Activated CD4-positive, alpha-beta T cell treated with anti-CD3 and anti-CD28 coated beads, Interleukin-2, amount 50 U/mL, for 16 hours (primary cell): ENCODE data around the gene PMEPA1.

Experiments used
- DNase-seq: peaks from one replicate; pipeline ENCODE4 v3.0.0-alpha.2; 2020

Gene PMEPA1

DNA sequence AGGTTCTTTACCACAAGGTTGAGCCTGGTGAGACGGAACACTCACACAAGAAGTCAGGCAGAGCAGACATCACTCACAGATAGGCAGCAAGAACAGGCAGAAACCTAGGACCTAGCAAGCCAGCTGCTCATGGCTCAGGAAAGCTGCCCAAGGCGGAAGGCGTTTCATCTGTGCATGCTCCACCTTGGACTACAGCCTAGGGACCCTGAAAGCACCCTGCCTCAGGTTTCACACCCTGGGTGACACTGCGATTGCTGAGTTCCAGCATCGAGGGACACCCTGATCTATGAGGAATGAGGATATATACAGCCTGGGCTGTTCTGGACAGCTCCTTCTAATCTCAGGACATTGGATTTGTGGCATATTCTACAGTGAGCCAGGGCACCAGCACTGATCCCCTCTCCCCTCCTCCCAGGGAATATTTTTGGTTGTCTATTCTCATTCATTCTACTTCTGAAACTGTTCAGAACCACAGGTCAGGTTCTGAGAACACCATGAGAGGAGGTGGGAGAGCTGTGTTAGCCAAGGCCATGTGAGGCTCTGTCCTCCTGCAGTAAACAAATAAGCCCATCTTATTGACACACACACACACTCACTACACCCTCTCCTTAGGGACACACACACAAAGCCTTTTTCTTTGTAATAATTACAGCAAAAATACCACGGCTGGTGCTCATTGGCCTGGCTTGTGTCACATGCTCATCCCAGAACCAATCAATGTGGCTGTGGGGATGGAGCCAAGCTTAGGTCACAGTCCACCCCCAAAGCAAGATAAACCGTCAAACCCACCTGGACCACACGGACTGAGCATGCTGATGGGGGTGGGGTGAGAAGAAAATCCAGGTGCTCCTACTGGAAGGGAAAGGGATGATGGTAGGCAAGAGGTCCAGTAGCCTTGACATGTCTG is 26.3 kb upstream of the PMEPA1 start:
- DNase-seq = no peak

DNA sequence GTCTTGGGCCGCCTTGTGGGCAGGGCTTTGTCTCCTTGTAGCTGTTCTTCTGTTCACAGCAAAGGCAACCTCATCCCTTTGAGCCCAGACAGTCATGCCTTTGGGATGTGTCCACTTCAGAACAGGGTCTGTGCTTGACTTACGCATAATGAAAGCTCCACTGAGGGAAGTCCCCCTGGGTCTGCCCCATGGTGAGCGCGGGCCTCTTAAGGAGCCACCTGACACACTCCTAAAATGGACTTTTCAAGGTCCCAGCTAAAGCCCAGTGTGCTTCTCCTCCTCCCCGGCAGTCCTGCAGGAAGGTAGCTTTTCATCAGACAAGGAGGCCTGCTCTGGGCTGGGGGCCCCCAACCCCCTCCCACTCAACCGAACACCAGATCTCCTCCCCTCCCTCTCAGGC is 24.9 kb upstream of the PMEPA1 start:
- DNase-seq = no peak

DNA sequence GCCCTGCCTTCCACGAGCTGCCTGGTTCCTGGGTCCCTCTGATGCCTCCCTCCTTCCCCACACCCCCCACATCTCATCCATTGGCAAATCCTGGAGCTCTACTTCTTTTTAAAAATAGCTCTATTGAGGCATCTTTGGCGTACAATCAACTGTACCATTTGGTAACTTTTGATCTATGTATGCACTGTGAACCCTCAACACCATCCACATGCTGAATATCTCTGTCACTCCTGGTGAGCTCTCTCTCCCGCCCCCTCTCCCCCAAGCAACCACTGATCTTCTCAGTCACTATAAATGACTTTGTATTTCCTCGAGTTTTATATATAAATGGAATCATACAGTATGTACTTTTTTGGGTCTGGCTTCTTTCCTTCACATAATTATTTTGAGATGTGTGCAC is 22.4 kb upstream of the PMEPA1 start:
- no peak for DNase-seq

DNA sequence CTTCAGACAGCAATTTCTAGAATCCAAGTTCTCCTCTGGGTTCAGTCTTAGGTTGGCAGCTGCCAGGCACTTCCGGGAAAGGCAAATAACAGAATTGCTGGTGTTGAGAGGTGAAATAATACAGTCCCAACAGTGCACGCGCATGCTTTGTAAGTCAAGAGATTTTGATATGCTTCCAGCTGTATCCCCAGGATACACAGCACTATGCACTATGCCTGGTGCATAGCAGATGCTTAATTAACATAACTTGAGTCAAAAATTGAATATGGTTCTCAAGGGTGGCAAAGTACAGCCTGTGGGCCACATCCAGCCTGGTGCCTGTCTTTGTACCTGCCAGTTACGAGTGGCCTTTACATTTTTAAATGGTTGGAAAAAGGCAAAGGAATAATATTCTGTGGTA is 18.9 kb upstream of the PMEPA1 start:
- no peak for DNase-seq

DNA sequence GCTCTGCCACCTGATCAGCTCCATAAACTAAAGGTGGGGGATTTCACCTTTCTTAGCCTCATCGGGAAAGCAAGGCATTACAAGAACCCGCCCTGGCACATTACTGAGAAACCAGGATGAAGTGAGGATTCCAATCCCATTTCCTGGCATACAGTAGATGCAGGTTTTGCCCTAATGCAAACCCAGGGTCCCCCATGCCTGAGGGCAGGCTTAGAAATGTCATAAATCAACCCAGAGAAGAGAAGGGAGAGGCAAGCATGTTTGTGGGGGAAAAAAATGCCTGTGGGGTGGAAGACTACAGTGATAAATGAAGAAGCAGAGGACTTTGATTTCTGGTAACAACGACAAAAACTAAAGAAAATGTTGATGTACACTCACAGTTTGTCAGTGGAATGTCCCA is 18.0 kb upstream of the PMEPA1 start:
- DNase-seq = no peak

DNA sequence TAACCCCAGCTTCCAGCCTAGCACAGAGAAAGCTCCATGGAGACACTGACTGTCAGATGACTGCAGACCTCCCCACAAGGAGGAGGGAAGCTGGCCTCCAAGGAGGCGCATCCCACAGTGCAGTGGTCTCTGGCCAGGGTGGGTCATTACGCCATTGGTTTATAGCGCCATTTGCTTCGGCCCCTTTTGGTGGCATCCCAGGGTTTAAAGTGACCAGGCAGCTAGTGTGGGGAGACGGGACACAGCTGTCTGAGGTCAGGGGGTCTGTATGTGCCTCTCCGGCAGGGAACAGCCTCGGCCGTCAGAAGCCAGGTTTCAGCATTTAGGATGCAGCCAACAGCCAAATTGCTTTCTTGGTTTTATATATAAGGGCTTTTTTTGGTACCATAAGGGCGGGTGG is 15.8 kb upstream of the PMEPA1 start:
- DNase-seq = no peak

DNA sequence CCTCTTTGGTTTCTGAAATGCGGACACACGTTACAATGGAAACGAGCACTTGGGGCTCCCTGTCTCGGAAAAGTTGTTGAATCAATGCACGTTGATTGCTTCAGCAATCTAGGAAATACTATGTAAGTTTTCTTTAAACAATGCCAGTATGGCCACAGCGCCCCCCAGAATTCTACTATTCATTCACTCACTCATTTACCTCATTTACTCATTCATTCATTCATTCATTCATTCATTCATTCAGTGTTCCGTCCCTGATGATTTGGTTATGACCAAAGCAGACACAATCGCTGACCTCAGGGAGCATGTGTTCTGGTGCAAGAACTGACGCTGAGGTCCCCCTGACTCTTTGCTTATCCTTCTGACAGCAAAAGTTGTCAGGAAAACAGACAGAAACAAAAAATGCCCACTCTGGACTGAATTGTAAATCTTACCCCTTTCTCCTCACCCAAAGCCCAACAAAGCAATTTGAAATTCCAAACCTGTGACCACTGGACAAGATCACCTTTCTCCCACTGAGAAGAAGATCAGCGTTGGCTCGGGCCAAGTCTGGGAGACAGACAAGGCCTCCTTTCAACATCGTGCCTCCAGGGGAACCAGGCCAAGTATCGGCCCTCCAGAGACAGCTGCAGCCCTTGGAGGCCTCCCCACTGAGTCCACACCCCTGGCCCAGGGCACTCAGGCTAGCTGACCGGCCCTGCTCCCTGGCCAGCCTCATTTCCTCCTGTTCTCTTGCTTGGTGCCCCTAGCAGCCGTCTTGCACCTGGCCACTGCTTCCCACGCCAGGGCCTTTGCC is 15.0 kb upstream of the PMEPA1 start:
- no peak for DNase-seq

DNA sequence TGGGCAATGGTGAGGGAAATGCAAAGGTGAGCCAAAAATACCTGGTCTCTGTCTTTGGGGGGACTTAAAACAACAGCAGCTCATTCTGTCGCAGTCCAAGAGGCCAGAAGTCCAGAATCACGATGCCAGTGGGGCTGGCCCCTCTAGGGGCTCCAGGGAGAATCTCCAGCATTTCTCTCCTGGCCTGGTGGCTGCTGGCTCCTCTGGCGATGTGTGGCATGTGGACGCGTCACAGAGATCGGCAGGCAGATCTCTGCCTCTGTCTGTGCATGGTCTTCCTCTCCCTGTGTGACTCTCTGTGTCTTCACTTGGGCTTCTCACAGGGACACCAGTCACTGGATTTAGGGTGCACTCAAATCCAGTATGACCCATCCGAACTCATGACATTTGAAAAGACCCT is 14.0 kb upstream of the PMEPA1 start:
- DNase-seq = no peak

DNA sequence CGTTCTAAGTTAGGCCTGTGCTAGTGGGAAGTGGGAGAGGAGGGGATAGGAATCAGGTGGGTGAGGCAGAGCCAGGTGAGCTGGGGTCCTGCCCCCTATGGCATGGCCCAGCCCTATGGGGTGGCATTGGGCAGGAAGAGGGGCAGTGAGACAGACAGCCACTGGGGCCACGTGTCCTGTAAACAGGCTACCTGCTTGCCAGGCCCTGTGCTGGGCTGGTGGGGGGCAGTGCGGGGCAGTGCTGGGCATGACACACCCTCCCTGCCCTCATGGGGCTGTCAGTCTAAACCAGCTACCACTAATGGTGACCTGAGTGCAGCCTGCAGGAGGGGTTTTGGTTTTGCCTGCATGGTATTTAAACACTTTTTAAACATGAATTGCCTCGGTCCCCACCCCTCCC is 10.1 kb upstream of the PMEPA1 start:
- no peak for DNase-seq

DNA sequence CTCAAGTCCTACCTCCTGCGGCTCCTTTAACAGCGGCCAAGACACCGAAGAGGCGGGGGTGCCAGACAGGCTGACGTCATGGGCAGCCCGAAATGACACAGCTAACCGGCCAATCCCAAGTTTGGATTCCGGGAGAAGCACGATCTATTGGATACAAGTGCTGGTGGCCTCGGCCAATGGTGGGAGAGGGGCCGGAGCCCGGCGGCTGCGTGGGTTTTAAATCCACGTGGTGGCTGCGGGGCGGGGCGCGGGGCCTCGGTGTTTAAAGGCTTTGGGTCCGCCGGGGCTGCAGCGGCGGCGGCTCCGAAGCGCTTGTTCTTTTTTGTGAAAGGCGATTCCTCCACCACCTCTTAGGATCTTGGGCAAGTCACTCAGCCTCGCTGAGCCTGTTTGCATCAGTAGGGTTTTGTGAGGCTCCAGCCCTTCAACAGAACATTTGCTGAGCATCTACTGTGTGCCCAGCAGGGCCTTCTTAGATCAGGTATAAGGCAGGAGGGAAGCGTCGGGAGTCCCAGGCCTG is 8.7 kb upstream of the PMEPA1 start:
- DNase-seq = peak; percentile 90

DNA sequence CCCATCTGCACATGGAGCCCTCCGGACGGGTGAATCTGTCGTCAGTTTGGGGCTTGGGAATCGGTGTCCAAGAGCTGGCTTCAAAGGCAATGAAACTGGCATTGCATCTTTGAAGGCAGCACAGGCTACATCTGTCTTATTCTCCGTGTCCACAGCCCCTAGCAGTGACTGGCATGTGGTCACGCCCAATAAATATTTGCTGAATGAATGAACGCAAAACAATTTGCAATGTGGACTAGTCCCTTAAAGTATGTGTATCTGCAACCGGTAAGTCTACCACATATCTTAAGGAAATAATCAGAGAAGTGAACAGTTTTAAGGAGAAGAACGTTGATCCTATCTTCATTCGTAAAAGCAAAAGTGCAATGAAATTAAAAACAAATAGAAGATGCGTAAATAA is 8.0 kb upstream of the PMEPA1 start:
- DNase-seq = no peak

DNA sequence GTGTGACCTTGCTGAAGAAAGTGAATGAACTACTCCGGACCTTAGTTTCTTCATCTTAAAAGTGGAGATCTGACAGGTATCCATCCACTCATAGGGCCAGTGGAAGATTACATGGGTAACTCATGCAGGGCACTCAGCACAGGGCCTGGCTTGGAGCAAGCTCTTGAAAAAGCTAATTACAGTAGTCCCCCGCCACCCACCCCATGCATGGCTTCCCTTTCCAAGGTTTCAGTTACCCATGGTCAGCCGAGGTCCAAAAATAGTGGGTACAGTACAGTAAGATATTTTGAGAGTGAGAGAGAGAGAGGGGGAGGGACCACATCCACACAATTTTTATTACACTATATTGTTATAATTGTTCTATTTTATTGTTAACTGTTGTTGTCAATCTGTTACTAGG is 7.1 kb upstream of the PMEPA1 start:
- DNase-seq = no peak

DNA sequence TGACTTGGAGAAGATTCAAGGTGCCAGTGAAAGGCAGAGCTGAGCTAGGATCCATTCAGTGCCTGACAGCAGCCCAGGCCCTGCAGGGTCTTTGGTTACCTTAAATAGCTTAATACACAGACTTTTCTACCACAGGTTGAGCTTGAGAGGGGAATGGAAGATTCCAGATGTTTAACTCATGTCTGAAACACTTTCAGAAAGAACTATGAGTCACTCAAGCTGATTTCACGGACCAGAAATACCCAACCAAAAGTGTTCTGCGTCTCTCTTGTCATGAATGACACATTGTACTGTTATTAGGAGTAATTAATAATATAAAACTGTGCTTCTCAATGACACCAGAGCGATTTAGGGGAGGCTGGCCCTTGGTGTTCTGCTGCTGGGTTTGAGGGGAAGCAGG is 6.4 kb upstream of the PMEPA1 start:
- DNase-seq = no peak

DNA sequence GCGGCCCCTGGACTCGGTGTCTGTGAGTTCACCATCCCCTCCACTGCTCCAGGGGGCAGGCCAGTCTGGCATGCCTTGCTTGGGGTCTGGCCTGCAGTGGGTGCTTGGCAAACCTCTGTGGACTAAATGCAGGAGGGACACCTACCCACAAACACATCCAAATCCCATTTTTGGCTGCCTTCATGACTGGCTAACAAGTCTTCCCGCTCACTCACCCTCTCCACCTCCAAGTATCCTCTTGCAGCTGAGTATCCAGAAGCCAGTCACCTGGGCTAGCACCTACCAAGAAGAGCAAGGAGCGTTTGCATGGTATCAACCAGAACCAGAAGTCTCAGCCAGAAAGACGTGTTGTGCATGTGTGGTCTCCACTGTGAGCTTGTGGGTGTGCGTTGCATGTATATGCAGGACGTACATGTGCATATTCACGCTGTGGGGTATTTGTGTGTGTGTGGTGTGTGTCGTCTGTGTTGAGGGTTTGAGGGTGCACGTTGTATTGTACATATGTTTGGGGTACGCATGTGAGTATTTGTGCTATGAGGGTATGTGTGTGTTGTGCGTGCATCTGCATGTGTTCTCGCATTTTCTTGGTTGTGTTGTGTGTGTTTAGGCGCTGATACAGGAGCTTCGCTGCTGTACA is 5.6 kb upstream of the PMEPA1 start:
- DNase-seq = no peak

DNA sequence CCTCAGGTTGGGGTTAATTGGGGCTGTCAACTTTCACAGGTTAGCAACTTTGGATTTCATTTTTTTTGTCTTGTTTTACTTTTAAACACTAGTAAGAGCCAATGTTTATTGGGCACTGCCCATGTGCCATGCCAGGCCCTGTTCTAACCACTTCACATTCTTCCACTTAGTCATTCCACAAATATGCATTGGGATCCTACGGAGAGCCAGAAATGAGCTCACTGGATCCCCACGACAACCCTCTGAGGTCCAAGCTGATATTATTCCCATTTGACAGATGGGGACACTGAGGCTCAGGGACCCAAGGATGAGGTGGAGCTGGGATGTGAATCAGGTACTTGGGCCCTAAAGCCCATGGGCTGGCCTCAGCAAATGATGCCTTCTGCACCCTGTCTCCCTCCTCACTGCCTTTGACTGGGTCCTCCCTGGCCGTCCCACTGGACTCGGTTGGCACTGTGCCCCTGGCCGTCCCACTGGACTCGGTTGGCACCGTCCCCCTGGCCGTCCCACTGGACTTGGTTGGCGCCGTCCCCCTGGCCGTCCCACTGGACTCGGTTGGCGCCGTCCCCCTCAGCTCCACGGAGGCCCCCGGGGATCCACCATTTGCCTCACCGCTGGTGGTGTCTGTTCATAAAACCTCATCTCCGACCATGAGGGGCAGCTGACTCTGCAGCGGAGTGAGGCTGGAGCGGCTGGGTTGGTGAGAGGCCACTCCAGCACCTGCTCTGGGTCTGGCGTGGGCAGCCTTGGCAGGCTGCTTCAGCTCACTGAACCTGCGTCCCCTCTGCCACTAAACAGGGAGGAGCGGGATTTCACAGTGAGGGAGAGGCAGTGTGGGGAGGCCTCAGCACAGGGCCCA is 4.8 kb upstream of the PMEPA1 start:
- DNase-seq = no peak

DNA sequence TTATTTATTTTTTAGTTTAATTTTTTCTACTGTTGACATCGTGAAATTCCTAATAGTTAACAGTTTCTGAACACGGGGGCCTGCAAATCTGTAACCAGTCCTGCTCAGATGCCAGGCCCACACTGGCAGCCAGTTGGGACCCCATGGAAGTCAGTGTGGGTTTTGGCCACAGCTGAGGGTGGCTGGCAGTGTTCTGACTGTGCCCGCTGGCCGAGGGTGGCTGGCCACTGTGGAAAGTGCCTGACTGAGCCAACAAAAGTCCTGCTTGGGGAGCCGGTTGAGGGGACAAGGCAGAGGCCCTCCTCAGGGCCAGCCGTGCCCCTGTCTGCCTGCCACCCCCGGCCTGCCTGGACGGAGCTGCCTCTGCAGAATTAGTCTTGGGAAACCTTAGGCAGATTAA is 4.1 kb upstream of the PMEPA1 start:
- DNase-seq = no peak

DNA sequence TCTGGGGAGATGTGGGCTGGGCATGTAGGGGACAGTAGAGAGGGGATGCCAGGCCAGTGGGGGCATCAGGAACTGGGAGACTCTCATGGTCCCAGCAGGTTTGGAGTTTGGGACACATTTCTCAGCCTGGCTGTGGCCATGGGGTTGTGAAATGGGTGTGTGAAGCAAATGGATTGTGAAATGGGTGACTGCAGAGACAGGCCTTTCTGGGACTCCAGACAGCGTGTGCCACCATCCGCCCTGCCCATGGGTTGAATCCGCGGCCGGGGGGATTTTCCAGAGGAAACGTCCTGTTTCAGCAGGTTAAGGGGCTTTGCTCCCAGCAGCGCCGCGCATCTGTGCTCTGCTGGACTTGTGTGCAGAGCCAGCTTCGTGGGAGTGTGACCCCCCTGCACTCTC is 3.7 kb upstream of the PMEPA1 start:
- no peak for DNase-seq

DNA sequence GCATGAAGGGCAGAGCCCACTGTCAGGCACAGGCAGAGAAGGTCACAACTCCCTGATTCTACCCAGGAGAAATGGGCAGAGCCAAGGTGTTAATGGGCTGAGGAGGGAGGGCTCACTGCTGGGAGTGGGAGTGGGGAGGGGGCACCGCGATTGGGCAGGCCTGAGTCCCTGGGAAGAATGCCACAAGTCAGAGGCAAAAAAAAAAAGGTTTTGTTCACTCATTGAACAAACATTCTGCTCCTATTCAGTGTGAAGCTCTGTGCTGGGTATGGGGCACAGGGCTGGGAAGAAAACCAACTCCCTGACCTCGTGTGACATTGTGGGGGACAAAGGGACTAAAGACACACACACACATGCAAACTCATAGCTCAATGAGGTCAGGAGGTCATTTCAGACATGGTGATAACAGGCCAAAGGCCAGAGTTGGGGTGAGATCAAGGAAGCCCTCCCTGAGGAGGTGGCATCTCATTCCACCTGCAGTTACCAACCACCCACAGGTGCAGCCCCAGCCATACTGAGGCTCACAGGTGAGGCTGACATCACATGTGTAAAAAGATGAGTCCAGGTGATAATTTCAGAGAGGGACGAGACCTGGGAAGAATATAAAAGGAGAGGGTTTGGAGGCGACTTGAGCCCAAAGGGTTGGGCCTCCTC is 3.2 kb upstream of the PMEPA1 start:
- DNase-seq = no peak

DNA sequence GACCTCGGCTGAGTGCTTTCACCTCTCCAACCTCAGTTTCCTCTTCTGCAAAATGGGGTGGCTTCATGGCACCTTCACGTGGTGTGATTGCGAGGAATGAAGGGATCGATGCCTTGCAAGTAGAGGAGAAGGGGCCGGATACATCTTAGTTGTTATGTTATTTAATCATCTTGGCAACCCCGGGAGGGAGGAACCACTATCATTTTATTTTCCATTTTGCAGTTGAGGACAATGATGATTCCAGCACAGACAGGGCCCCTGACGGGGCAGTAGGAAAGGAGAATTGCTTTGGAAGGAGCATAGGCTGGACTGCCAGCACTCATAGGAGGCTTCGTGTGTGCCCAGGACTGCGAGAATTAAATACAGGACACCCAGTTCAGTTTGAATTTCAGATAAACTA is 2.5 kb upstream of the PMEPA1 start:
- no peak for DNase-seq

DNA sequence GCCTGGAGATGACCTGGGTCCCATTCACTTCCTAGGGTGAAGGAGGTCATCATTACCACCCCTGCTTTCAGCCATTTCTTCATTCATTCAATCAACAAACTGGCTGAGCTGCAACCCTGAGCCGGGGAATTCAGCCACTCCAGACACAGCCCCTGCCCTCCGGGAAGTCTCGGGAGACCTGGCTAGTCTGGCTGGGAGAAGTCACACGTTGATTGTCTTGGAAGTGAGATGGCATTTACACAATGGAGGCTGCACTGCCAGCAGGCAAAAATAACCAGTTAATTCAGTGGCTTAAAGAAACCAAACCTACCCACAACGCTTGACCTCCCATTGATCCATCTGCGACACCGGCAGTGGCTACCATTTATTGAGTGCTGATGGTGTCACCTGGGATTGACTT is 2.0 kb upstream of the PMEPA1 start:
- DNase-seq = no peak

DNA sequence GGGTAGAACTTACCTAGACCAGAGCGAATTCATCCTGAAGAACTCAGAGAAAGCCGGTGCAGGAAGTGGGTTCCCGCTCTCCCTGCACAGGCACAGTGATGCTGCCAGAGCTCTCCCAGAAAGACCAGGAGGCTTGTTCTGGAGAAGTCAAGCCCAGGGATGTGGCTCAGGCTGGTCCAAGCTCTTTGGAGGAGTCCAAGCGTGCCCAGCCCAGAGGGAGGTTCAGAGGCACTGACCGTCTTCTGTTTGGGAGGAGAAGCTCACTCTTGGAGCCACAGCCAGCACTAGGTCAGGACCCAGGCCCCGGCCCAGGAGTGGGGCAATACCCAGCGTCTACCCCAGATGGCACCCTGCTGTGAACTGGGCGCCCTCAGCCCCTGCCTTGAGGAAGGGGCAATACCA is 1.5 kb upstream of the PMEPA1 start:
- no peak for DNase-seq

DNA sequence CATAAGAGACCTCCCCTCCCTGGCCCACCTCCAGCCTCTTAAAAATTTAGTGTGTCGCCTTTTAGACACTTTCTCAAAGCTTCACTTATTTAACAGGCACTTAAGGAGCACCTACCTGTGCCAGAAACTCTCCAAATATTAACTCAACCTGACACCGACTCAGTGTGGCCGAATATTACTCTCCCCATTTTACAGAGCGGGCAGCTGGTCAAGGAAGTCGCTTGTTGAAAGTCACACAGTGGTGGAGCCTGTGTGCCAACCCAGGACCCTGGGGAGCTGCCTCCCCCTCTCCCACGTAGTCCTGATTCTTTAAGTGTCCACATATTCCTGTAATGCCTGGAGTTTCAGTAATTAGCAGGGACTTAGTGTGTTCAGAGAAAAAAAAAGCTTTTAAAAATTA is 1.0 kb upstream of the PMEPA1 start:
- no peak for DNase-seq
